Duodenal mucosa (tissue), 2 donors: Measurements from ENCODE around the gene RAMP3.

ENCODE experiments used
- H3K27ac ChIP-seq: one replicate; pipeline ENCODE4 v1.7.0; 2013; ENCODE audit warnings: low read depth, low read length
- H3K27me3 ChIP-seq, 2 donors: one replicate each; pipeline ENCODE4 v1.7.0; 2013; ENCODE audit warnings: low read length in 2 of 2, control low read depth in 1 of 2; ENCODE audit not compliant: insufficient read depth in 2 of 2, control insufficient read depth in 1 of 2
- H3K36me3 ChIP-seq, 2 donors: one replicate each; pipeline ENCODE4 v1.7.0; 2013; ENCODE audit warnings: low read length in 2 of 2, control low read depth in 1 of 2; ENCODE audit not compliant: insufficient read depth in 2 of 2, control insufficient read depth in 1 of 2
- H3K4me1 ChIP-seq, 2 donors: one replicate each; pipeline ENCODE4 v1.7.0; 2013; ENCODE audit warnings: low read length in 2 of 2, control low read depth in 1 of 2; ENCODE audit not compliant: insufficient read depth in 2 of 2, control insufficient read depth in 1 of 2
- H3K4me3 ChIP-seq, 2 donors: one replicate each; pipeline ENCODE4 v1.7.0; 2013; ENCODE audit warnings: low read length in 2 of 2, low read depth in 1 of 2
- H3K9ac ChIP-seq, 2 donors: one replicate each; pipeline ENCODE4 v1.7.0; 2013; ENCODE audit warnings: low read length in 2 of 2, low read depth in 1 of 2
- H3K9me3 ChIP-seq, 2 donors: one replicate each; pipeline ENCODE4 v1.7.0; 2013; ENCODE audit warnings: low read length in 2 of 2, control low read depth in 1 of 2; ENCODE audit not compliant: control insufficient read depth in 1 of 2

The RAMP3 gene

GRCh38 chr7:45130910-45131309, 26.7 kb upstream of the RAMP3 start:
- H3K36me3 ChIP-seq, result no peaks in the 10 kb centered on the region
- H3K4me3 ChIP-seq, result no peak overlapping the region
- no peaks in the 10 kb centered on the region for H3K9me3 ChIP-seq
- no peak overlapping the region for H3K9ac ChIP-seq
- H3K27ac ChIP-seq, result no peak overlapping the region
- H3K27me3 ChIP-seq, result no peaks in the 10 kb centered on the region
- peaks cover 0 to under 1% of the 10 kb centered on the region in 2 donors for H3K4me1 ChIP-seq

- H3K27ac ChIP-seq, result no peak overlapping the region
- no peaks in the 10 kb centered on the region for H3K27me3 ChIP-seq
- no peaks in the 10 kb centered on the region for H3K9me3 ChIP-seq
- H3K9ac ChIP-seq, result no peak overlapping the region
- no peaks in the 10 kb centered on the region for H3K36me3 ChIP-seq
- H3K4me1 ChIP-seq, result peaks cover 7 to 8% of the 10 kb centered on the region in 2 donors
- no peak overlapping the region for H3K4me3 ChIP-seq
Observed at GRCh38 chr7:45131891-45132290, 25.7 kb upstream of the RAMP3 start.

- Histone ChIP-seq H3K9me3 (no peaks in the 10 kb centered on the region), H3K27me3 (no peaks in the 10 kb centered on the region), H3K36me3 (no peaks in the 10 kb centered on the region), H3K4me1 (peaks cover 11 to 13% of the 10 kb centered on the region in 2 donors), H3K27ac (no peak overlapping the region), H3K4me3 (no peak overlapping the region), H3K9ac (no peak overlapping the region)
Observed at GRCh38 chr7:45132708-45133320, 24.8 kb upstream of the RAMP3 start.

- H3K27ac ChIP-seq, result no peak overlapping the region
- H3K4me1 ChIP-seq, result peaks cover 11 to 14% of the 10 kb centered on the region in 2 donors
Observed at GRCh38 chr7:45133352-45133751, 24.2 kb upstream of the RAMP3 start.

GRCh38 chr7:45133877-45134276, 23.7 kb upstream of the RAMP3 start:
- no peaks in the 10 kb centered on the region for H3K27me3 ChIP-seq
- H3K36me3 ChIP-seq, result no peaks in the 10 kb centered on the region
- no peak overlapping the region for H3K27ac ChIP-seq
- no peak overlapping the region for H3K4me3 ChIP-seq
- H3K9ac ChIP-seq, result no peak overlapping the region
- peaks cover 14 to 15% of the 10 kb centered on the region in 2 donors for H3K4me1 ChIP-seq
- H3K9me3 ChIP-seq, result no peaks in the 10 kb centered on the region

More at GRCh38 chr7:45133352-45133751, 24.2 kb upstream of the RAMP3 start:
- no peaks in the 10 kb centered on the region for H3K36me3 ChIP-seq
- no peaks in the 10 kb centered on the region for H3K27me3 ChIP-seq
- H3K9me3 ChIP-seq, result no peaks in the 10 kb centered on the region
- H3K4me3 ChIP-seq, result no peak overlapping the region
- no peak overlapping the region for H3K9ac ChIP-seq

GRCh38 chr7:45136106-45137060, 21.2 kb upstream of the RAMP3 start:
- peaks cover 14 to 17% of the 10 kb centered on the region in 2 donors for H3K4me1 ChIP-seq
- peak overlapping the region; percentile 30 to 44 for H3K9ac ChIP-seq
- H3K36me3 ChIP-seq, result no peaks in the 10 kb centered on the region
- H3K4me3 ChIP-seq, result peak overlapping the region; percentile 21 to 23
- no peaks in the 10 kb centered on the region for H3K9me3 ChIP-seq
- peak overlapping the region; percentile 30 for H3K27ac ChIP-seq
- H3K27me3 ChIP-seq, result no peaks in the 10 kb centered on the region

GRCh38 chr7:45138433-45139267, 18.9 kb upstream of the RAMP3 start:
- H3K27me3 ChIP-seq, result no peaks in the 10 kb centered on the region
- H3K9ac ChIP-seq, result no peak overlapping the region

GRCh38 chr7:45140827-45141226, 16.8 kb upstream of the RAMP3 start:
- Histone ChIP-seq H3K27me3 (no peaks in the 10 kb centered on the region), H3K36me3 (no peaks in the 10 kb centered on the region), H3K4me3 (no peak overlapping the region), H3K9ac (no peak overlapping the region), H3K4me1 (peaks cover 14 to 17% of the 10 kb centered on the region in 2 donors), H3K27ac (no peak overlapping the region), H3K9me3 (no peaks in the 10 kb centered on the region)

More at GRCh38 chr7:45138433-45139267, 18.9 kb upstream of the RAMP3 start:
- H3K9me3 ChIP-seq, result no peaks in the 10 kb centered on the region
- H3K4me3 ChIP-seq, result no peak overlapping the region
- no peaks in the 10 kb centered on the region for H3K36me3 ChIP-seq
- H3K27ac ChIP-seq, result no peak overlapping the region
- peaks cover 14 to 17% of the 10 kb centered on the region in 2 donors for H3K4me1 ChIP-seq

- H3K27ac ChIP-seq, result no peak overlapping the region
- peaks cover 0 to 7% of the 10 kb centered on the region in 2 donors for H3K4me1 ChIP-seq
- no peaks in the 10 kb centered on the region for H3K27me3 ChIP-seq
- no peak overlapping the region for H3K4me3 ChIP-seq
- H3K9ac ChIP-seq, result no peak overlapping the region
- H3K9me3 ChIP-seq, result no peaks in the 10 kb centered on the region
- H3K36me3 ChIP-seq, result no peaks in the 10 kb centered on the region
Observed at GRCh38 chr7:45143616-45144015, 14.0 kb upstream of the RAMP3 start.
